HG03060 (cell line): ENCODE data around the gene C3orf18.

Source experiments
- ATAC-seq: cut with Tn5 transposase; IDR thresholded peaks from one replicate; pipeline ENCODE4 v1.9.1; 2021; ENCODE audit warnings: low read depth, moderate number of reproducible peaks; ENCODE audit not compliant: unreplicated experiment

Gene C3orf18

DNA sequence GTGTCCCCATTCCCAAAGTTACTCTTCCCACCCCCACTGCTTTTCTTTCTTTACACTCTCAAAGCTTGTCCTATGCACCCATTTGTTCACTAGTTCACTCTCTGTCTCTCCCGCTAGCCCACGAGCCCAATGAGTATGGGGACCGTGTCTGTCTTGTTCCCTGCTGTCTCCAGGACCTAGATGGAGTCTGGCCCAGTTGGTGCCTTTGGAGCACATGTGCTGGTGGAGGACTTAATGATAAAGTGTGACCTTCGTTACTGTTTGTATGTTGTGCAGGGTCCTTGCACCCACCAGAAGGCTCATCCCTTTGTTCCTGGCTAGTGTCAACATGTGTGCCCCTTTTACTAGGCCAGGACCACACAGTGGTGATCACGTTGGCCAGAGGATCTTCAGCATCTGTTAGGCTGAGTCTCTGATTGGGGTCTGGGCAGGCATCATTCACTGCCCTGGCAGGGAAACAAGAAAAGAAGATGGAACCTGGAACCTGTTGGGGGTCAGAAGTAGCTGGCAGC, 36.6 kb upstream of the C3orf18 start:
- ATAC-seq, result no peak

DNA sequence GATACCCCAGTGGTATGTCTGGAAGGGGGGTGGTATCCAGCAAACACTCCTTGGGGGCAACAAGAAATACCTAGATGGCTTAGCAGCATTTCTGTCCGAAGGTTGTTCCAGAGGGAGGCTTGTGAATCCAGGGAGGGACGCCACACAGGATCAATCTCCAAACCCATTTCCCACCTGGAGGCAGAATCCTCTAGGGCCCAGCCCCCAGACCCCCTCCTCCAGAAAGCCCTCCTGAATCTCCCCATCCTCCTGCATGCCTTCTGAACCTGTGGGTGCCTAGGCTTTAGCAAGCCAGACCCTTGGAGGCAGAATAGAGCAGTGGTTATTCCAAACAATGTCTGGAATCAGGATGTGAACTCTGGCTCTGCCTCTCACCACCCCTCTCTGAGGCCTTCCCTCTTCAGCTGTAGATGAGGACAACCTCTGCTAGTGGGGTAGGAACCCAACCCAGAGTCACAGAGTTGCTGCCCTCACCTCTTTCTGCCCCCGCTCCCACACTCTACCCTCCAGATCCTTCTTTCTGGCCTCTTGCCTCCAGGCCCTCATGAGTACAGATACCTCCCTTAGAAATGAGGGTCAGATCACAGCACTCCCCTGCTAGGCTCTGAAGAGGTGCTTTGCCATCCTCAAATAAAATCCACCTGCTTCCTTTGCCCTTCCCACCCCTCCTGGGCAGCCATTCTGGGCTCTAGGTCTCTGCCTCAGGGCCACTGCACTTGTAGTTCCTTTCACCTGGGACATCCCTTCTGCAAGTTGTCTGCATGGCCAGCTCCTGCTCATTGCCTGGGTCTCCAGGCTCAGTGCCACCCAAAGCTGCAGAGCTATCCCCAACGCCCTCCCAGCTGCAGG, 35.9 kb upstream of the C3orf18 start:
- ATAC-seq, result no peak

DNA sequence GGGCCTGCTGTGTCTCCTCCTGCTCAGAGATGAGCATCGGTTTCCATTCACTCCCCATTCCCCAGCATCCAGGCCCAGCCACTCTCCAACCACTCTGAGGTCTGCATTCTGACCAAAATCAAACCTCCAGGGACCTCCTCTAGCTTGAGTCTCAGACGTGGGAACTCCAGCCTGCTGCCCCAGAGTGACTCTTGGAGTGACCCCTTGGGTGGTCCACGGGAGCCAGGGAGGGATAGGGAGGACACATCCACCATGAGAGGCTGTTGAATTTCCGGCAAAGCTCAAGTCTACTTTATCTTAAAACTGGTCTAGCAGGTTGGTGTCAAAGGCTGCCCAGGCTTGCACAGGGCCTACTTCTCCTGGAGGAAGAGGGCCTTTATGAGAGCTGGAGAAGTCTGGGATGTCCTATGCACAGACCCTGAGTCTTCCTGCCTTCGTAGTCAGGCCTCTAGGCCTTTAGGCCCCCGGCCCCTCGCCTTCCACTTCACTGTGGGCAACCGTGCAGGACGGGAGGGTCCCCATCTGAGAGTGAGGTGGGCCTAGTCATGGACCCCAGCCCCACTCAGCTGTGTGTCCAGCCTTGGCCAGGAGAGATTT, 35.1 kb upstream of the C3orf18 start:
- ATAC-seq, result no peak

DNA sequence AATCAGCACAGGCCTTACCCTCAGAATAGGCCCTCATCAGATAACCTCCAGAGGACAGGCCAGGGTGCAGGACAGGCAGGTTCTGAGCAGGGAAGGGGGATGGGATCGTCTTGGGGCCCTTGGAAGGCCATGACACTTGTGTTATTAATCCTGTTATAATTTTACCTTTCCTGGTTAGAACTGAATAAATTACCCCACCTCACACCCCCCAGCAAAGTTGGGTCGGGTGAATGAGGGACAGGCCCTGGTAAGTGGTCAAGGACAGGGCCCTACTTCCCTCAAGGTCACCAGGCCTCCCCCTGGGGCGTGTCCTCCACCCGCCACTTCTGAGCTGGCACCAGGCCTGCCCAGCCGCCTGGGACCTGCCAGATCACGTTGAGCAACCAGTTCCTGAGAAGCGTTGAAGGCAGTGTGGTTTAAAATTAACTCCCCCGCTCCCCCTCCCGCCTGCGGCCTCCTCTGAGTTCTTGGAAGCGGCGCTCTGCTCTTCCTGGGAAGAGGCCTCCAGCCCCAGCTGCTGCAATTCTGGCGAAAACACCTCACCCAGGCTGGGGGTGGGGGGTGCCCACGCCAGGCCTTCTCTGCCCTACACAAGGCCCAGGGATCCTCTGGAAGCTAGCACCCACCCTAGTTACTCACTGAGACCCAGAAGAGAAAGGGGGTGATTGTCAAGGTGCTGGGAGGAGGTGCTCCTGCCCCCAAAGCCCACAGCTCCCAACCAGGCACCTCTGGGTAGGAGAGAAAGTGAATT, 33.5 kb upstream of the C3orf18 start:
- ATAC-seq, result peak; percentile 45

DNA sequence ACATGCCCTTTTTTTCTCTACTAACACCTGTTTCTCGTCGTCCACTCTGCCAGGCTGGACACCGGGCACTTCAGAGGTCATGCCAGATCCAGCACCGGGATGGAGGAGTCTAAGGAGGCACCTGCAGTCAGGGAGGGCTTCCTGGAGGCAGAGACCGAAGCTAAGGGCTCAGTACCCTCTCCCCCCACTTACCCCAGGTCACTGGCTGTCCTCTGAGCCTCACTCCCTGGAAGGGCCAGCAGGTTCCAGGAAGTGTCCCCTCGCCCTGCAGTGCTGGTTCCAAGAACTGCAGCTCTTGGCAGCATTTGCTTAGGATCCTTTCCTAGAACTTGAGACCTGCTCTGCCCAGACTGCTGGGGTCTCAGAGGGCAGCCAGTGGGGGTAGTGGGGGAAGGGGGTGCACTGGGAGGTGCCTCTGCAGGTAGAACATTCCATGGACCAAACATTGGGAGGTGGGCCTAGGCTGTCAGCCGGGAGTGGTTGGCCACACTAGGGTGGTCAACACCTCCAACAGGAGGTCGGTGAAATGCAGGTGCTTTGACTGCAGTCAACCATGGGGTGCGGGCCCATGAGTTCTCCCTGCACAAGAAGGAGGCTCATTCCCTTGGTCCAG, 32.7 kb upstream of the C3orf18 start:
- ATAC-seq, result no peak

DNA sequence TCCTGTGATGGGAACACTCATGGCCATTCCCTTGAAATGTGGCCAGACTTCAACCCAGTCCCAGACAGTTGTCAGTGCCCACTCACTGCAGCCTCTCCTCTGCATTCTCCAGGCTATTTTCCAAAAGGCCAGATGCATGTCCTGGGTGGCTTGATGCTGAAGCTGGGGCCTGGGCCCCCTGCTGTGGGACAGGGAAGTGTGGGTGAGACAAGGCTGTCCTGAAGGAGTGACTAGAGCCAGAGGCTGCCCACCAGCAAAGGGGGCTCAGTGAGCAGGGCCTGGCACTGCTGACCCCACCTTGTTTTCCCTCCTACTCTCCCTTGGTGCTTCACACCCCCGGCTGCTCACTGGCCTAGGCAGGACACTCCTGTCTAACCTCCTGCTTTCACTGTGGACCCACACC, 32.2 kb upstream of the C3orf18 start:
- ATAC-seq, result no peak

DNA sequence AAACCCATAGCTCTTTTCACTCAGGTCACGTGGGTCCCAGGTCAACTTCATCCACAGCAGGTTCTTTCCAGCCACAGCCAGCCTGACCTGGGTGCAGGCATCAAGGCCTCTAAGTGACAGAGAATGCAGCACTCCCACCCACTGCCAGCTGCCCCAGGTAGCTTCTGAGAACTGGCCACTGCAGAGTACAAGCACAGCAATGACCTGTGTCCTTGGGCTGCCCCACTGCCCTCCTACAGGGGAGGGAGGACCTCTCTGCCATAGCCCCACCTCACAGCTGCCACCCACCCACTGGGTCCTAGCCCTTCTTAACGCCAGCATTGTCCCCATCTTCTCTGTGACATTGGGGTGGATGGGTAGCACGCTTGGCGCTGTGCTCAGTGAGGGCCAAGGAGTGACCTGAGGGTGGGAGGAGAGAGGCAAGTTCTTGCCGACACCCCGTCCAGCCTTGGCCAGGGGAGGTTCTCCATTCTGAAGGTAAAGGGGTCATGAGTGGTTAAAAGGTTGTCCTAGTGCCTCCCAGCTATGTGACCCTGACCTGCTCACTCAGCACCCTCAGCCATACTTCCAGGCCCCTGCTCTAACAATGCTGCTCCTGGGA, 31.7 kb upstream of the C3orf18 start:
- no peak for ATAC-seq

DNA sequence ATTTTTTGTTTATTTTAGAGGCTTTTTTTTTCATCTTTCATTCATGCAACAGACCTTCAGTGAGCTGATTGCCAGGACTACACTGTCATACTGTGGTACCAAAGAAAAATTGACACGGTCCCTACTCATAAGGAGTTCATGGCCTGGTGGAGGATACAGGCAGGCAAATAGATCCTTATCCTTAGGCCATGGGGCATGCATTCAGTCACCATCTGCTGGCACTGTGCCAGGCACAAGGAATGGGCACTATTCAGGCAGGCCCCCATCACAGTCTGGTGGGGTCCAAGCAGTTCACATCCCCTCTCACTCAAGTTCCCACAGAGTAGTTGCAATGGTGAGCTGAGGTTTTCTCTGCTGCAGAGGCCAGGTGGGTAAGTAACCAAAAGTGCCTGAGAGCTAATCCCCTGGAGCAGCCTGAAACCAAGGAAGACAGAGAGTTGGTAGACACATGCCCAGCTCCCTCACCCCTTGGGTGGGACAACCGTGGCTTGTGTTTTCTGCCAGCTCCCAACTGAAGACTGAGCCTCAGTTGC, 26.8 kb upstream of the C3orf18 start:
- no peak for ATAC-seq

DNA sequence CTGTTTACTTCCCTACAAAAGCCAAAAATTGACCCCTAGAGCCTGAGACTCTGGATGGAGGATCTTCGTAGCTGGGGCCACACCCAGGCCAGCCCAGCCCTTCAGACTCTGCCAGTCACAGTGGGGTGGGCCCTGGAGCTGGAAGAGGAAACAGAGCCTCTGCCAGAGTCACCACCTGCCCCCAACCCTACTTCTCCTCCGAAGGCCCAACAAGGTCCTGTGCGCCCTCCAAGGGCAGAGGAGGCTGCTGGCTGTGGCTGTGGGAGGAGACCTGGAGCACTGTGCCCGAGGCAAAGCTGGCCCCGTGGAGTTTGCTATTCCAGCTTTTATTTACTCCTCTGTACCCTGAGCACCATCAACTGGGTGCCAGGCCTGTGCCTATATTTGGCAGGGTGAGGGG, 25.0 kb upstream of the C3orf18 start:
- no peak for ATAC-seq

DNA sequence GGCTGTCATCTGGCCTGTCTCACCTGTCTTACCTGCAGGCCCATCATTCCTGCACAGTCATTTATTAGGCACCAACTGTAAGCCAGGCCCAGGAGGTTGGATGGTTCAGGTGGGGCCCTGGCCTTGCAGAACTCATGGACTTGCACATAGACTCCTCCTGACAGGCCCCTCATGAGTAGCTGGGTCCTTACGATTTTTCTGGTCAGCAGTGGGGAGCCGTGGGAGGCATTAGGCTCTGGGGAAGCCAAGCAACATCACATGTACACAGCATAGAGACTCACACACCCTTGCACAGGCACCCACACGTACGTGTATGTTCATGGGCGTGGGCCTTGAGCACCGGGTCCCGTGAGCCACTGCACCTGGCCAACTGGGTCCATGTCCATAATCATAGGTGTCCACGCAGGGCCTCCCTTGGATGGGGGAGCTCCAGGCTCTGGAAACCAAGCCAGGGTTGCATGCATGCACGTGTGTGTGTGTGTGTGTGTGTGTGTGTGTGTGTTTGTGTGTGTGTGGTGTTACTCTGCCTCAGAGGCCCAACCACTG, 23.7 kb upstream of the C3orf18 start:
- ATAC-seq, result no peak

DNA sequence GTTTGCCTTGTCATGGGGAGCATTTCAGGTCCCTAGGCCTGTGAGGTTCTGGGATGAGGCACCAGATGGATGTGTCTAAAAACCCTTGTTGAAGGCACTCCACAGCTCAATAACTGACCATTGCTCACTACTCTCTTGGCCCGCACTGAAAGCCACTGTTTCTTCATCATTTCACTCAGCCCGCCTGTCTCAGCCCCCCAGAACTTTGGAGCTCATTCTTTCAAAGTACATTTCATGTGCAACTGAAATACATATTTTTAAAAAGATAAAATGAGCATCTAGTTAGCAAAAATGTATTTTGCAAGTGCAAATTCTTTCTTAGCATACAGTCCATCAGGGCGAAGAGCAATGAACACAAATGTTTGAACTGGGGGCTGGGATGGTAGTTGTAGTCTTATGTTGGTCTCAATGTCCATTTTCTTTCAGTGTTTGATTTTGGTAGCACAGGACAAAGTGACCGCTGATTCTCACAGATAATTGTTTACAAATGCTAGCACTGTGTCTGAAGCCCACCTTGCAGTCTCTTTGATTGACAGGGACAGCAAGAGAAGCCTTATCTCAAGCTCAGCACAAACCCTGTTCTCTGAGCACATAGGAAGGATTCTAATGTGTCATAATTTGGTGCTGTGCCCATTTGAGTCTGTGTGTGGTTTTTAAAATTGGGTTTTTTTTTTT, 21.3 kb upstream of the C3orf18 start:
- no peak for ATAC-seq

DNA sequence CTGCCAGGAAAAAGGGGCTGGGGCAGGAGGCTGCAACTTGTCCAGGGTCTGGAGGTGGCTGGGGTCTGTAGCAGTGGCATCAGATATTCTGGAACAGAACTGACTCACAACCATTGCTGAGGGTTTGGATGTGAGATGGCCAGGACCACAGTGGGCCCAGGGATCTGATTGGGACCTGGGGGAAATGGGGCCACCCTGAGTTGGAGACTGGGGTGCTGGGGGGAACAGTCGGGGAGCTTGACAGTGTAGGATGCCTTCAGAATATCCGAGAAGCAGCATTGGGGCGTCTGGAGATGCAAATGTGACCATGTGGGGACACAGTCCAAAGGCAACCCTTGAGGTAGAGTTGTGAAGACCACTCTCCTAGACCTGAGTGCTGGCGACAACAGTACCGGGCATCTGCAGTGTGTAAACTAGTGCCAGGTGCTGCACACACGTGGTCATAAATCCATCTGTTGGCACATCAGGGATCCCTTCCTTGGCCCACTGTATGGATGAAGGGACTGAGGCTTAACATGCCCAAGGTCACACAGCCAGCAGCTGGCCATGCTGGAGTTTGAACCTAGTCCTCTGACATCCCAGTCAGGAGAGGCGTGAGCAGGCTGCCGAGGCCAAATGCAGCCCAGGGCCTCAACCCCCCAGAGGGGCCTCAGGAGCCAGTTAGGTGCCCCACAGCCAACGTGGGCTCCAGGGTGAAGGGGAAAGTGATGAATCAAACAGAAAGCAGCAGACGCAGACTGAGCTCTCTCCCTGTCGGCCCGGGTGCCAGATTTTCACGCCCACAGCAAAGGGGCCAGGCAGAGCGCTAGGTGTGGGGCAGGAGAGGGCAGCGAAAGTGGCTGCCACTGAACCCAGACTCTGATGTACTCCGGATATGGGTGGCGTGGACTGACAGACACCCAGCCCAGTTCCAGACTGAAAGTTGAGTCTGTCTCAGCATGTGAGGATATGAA, 20.5 kb upstream of the C3orf18 start:
- ATAC-seq, result no peak

DNA sequence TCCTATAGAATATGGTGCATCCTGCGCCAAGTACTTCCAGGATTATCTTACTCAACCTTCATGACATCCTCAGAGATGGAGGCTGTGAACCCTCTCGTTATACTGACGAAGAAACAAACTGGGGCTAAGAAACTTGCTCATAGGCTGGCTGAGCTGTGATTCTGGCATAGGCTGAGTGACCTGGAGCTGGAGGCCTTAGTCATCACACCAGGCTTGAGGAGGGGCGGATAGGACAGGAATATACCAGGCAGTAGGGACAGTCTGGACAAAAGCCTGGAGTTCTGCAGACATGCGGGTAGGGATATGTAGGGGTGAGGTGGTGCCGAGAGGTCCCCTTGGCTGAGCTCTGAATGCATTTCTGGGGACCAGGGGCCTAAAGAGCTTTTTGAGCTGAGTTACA, 19.8 kb upstream of the C3orf18 start:
- ATAC-seq, result no peak

DNA sequence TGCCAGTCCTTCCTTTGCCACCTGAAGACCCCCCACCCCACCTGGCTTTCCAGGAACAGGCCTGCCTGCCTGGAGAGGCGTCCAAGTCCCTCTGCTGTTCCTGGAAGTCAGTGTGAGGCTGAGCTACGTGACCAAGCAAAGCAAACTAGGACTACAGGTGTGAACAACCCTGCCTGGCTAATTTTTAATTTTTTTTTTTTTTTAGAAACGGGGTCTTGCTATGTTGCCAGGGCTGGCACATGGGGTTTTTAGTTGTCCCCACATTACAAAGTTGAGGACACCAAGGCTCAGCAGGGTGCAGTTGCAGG, 19.2 kb upstream of the C3orf18 start:
- ATAC-seq, result no peak

DNA sequence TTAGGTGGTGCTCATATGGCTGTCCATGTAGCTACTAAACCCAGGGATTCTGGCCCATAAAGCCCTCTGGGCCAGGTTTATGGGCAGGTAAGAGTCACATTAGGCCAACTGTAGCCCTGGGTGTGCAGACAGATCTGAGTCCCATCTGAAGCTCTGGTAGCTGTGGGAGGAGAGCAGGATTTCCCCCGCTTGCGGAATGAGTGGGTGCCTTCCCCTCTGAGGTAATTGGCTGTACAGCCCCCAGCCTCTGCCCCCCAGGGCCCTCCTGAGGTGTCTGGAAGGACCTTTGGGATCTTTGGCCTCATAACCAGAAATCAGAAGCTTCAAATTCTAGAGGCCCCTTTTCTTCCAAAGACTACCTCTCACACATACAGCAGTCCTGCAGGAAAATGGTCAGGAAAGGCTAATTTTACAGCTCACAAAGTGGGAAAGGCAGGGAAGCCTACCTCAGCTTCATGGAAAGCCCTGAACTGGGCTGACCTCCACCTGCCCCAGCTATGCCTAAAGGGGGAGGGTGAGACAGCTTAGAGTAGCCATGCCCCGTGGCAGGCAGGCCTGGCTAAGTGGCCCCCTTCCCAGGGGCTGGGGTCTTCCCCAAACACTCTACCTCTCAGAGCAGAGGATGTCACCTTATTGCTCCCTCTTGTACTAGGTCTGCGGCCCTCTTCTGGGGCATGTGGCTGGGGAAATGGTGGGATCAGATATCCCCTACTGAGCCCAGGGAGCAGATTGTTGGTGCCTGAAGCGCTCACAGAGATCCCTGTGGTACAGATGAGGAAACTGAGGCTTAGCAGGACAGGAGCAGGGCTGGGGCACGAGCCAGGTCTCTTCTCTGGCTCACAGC, 18.6 kb upstream of the C3orf18 start:
- no peak for ATAC-seq

DNA sequence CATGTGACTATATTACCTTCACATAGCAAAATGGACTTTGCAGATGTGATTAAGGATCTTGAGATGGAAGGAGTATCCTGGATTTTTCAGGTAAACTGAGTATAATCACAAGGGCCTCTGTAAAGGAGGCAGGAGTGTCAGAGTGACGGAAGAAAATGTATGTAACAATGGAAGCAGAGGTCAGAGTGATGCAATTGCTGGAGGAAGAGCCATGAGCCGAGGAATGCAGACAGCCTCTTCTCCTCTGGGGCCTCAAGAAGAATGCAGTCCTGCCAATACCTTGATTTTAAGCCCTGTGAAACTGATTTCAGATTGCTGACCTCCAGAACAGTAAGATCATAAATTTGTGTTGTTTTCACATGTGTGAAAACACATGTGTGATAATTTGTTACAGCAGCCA, 16.8 kb upstream of the C3orf18 start:
- no peak for ATAC-seq

DNA sequence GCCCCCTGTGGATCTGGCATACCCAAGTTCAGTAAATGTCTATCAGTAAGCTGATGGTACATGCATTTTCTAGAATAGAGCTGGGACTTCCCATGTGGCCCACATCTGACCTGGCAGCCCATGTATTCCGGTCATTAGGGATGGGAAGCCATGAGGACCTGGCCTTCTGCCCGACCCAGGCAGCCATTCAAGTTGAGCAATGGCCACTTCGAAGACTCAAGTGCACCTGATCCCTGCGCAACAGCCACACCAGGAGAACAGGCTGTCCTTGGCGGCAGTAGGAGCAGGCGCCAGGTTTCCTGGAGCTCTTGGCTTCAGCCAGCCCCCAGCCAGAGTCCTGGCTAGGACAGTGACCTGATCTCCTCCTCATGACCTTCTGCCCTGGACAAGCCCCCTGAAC, 16.4 kb upstream of the C3orf18 start:
- no peak for ATAC-seq

DNA sequence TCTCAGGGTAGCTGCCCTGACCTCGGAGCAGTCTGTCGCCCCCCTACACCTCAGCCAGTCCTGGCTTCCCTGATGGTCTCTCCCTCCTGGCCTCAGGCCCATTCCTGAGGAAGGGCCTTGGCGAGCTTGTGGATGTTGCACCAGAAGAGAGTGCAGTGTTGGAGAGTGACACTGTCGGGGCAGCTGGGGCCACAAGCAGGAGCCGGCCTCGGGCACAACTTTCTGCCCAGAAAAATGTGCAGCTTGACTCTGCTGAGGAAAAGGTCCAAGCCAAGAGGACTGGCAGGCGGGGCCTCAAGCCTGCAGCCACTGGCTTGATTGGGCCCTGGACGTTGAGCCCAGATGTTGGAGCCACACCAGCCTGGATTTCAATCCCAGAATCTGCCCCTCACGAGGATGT, 14.5 kb upstream of the C3orf18 start:
- ATAC-seq, result no peak
